Right lobe of liver (tissue), 4 donors: ENCODE results near the gene RPTOR.

ENCODE experiments used
- POLR2A ChIP-seq: fragments of 450-650 bp; IDR thresholded peaks from one replicate; pipeline ENCODE4 v1.6.1; 2017; ENCODE audit warnings: antibody characterized with exemption, mild to moderate bottlenecking
- TF ChIP-seq, protein P1 (sequence below), 4 donors: fragments of 200-600 bp in 3 of 4; fragments of 450-650 bp in 1 of 4; IDR thresholded peaks; one replicate each; pipeline versions ENCODE4 v1.5.1 to v1.8.0; 2016 to 2022; ENCODE audit warnings: antibody characterized with exemption in 4 of 4, mild to moderate bottlenecking in 2 of 4
- donor health status: DM: no; HTN: no; CAD: no.
- donor health status: DM: no; HTN: no; CAD: no.
- donor health status: DM: no; HTN: yes; CAD: no.

DNA sequence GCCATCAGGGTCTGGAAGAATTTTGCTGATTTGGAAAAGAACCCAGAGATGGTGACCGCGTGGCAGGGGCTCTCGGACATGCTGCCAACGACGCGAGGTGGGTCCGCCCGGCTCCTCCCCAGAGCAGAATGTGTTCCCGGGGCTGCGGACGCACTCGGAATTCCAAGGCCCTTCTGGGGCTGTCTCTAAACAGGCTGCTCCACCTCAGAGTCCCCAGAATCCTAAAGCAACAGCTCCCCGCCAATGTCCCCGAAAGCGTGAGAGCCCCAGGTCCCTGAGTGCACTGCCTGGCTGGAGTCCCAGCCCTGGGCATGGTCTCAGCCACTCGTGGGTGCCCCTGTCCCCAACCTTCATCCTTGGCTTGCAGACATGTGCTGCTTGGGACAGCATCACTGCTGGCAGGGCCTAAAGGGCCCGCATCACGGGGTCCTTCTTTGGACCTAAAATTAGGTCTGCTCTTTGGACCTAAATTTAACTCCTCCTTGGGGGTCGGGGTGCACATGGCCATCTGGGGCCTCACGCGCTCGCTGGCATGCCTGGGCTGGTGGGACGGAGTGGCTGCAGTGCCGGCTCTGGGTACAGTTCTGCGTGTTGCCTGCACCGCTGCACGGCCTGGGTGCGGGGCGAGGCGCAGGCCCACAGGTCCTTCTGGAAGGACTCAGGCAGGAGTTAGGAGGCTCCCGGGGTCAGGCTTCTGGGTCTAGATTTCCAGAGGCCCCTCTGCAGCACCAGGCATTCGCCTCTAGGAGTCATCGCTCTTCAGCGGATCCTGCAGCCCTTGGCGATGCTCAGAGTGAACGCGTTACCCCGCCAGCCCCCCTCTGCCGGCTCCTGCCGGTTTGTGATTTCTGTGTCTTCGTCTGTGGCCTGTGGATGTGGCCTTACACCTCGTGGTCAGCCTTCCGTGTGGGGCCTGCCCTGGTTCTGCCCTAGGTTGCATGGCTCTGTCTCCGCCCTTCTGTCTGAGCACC, 405.1 kb downstream of the RPTOR start:
- TF ChIP-seq POLR2A: no peak
- TF ChIP-seq, protein P1, sequence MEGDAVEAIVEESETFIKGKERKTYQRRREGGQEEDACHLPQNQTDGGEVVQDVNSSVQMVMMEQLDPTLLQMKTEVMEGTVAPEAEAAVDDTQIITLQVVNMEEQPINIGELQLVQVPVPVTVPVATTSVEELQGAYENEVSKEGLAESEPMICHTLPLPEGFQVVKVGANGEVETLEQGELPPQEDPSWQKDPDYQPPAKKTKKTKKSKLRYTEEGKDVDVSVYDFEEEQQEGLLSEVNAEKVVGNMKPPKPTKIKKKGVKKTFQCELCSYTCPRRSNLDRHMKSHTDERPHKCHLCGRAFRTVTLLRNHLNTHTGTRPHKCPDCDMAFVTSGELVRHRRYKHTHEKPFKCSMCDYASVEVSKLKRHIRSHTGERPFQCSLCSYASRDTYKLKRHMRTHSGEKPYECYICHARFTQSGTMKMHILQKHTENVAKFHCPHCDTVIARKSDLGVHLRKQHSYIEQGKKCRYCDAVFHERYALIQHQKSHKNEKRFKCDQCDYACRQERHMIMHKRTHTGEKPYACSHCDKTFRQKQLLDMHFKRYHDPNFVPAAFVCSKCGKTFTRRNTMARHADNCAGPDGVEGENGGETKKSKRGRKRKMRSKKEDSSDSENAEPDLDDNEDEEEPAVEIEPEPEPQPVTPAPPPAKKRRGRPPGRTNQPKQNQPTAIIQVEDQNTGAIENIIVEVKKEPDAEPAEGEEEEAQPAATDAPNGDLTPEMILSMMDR (IDR thresholded peaks at IDR 0.05): no peak
